Measurements from ENCODE around the gene TLE6. TPM values are rescaled to one million over a fixed set of nuclear protein-coding genes. Genes with fewer than 3 reads are reported as not detected.

The TLE6 gene
- total RNA-seq, 1 donor from 2014 or later, result 0.11 TPM

GRCh38 chr19:2942928-2943640, 34.3 kb upstream of the TLE6 start:
- Histone ChIP-seq H3K4me2 (ENCODE audit: low read length) (no peak overlapping the region), H4K20me1 (ENCODE audit: insufficient read depth, low read length) (no peaks in the 10 kb centered on the region), H3K9me3 (ENCODE audit: insufficient read depth, low read depth, low read length) (peaks cover 1% of the 10 kb centered on the region), H3K4me1 (ENCODE audit: insufficient read depth, low read length) (peaks cover 5% of the 10 kb centered on the region), H3K36me3 (ENCODE audit: insufficient read depth, low read length) (peaks cover 3% of the 10 kb centered on the region), H3K9ac (ENCODE audit: low read length) (no peak overlapping the region), H3K27me3 (ENCODE audit: insufficient read depth, low read length) (no peaks in the 10 kb centered on the region), H3K27ac (ENCODE audit: low read depth, low read length) (no peak overlapping the region), H2AFZ (ENCODE audit: low read depth, low read length) (no peak overlapping the region), H3K4me3 (ENCODE audit: insufficient read depth, low read depth, low read length) (no peak overlapping the region), H3K79me2 (ENCODE audit: insufficient read depth, low read length) (peaks cover 14% of the 10 kb centered on the region)
- Mint-ChIP-seq H3K36me3 (ENCODE audit: low read depth, unreplicated experiment) (no peaks in the 10 kb centered on the region), H3K27me3 (ENCODE audit: low read depth, unreplicated experiment) (peaks cover 2% of the 10 kb centered on the region), H3K27ac (ENCODE audit: unreplicated experiment) (no peak overlapping the region), H3K4me3 (ENCODE audit: unreplicated experiment) (no peak overlapping the region), H3K9me3 (ENCODE audit: unreplicated experiment) (peaks cover 2% of the 10 kb centered on the region), H3K4me1 (ENCODE audit: low read depth, unreplicated experiment) (no peaks in the 10 kb centered on the region)
- DNase-seq (ENCODE audit: low read depth), result no peak
- TF ChIP-seq CTCF (IDR thresholded peaks at IDR 0.05; ENCODE audit: insufficient read depth, low read depth, low read length) (no peak), EZH2 (IDR thresholded peaks at IDR 0.05; ENCODE audit: insufficient read depth, low read length) (no peak)
- no peak for FAIRE-seq

- FAIRE-seq (no peak), DNase-seq (ENCODE audit: low read depth) (no peak)
- no peaks in the 10 kb centered on the region for H3K9me3 Mint-ChIP-seq (ENCODE audit: unreplicated experiment)
- Histone ChIP-seq H3K9me3 (ENCODE audit: insufficient read depth, low read depth, low read length) (no peaks in the 10 kb centered on the region), H3K27ac (ENCODE audit: low read depth, low read length) (no peak overlapping the region), H2AFZ (ENCODE audit: low read depth, low read length) (peak overlapping the region; percentile 84), H3K79me2 (ENCODE audit: insufficient read depth, low read length) (peaks cover 20% of the 10 kb centered on the region), H3K4me1 (ENCODE audit: insufficient read depth, low read length) (peaks cover 8% of the 10 kb centered on the region), H3K27me3 (ENCODE audit: insufficient read depth, low read length) (no peaks in the 10 kb centered on the region), H3K36me3 (ENCODE audit: insufficient read depth, low read length) (no peaks in the 10 kb centered on the region), H3K9ac (ENCODE audit: low read length) (peak overlapping the region; percentile 82), H3K4me2 (ENCODE audit: low read length) (peak overlapping the region; percentile 92), H4K20me1 (ENCODE audit: insufficient read depth, low read length) (no peaks in the 10 kb centered on the region), H3K4me3 (ENCODE audit: insufficient read depth, low read depth, low read length) (peak overlapping the region; percentile 77)
- H3K36me3 Mint-ChIP-seq (ENCODE audit: low read depth, unreplicated experiment), result no peaks in the 10 kb centered on the region
- H3K4me3 Mint-ChIP-seq (ENCODE audit: unreplicated experiment), result peak overlapping the region; percentile 84
- peaks cover 2% of the 10 kb centered on the region for H3K27me3 Mint-ChIP-seq (ENCODE audit: low read depth, unreplicated experiment)
- no peak overlapping the region for H3K27ac Mint-ChIP-seq (ENCODE audit: unreplicated experiment)
- TF ChIP-seq CTCF (IDR thresholded peaks at IDR 0.05; ENCODE audit: insufficient read depth, low read depth, low read length) (no peak), EZH2 (IDR thresholded peaks at IDR 0.05; ENCODE audit: insufficient read depth, low read length) (no peak)
- peaks cover 2% of the 10 kb centered on the region for H3K4me1 Mint-ChIP-seq (ENCODE audit: low read depth, unreplicated experiment)
These were observed 33.0 kb upstream of the TLE6 start for GRCh38 chr19:2944403-2944774.

All from astrocyte (in vitro differentiated cells and primary cell).